GM21381 (cell line): ENCODE results near the gene FCHSD2.
"Not testable (repeated sequence)": the region's sequence is repeated elsewhere in the genome, so short reads cannot be mapped to it uniquely, and the experiment has no call there.

Experiments used
- ATAC-seq: cut with Tn5 transposase; IDR thresholded peaks from one replicate; pipeline ENCODE4 v1.9.1; 2021; ENCODE audit warnings: mild to moderate bottlenecking, moderate library complexity; ENCODE audit not compliant: unreplicated experiment

FCHSD2 gene

GRCh38 chr11:73126804-73127480 lies 15.2 kb downstream of the FCHSD2 start:
- no peak for ATAC-seq

DNA sequence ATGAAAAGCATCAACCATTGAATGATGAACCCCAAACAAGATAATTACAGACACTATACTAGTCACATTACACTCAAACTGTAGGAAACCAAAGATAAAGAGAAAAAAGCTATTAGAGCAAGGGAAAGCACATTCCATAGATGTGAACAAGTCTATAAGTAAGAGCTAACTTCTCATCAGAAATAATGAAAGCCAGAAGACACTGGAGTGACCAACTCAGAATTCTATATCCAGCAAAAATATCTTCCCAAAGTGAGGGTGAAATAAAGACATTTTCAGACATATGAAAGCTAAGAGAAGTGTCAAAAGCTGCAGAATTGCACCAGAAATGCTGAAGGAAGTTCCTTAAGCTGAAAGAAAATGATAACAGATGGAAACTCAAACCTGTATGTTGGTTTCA lies 17.3 kb downstream of the FCHSD2 start:
- no peak for ATAC-seq

DNA sequence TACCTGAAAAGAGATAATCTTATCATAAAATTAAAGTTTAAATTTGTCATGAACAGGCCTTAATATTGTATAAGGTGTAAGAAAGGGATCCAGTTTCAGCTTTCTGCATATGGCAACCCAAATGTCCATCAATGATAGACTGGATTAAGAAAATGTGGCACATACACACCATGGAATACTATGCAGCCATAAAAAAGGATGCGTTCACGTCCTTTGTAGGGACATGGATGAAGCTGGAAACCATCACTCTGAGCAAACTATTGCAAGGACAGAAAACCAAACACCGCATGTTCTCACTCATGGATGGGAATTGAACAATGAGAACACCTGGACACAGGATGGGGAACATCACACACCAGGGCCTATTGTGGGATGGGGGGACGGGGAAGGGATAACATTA lies 18.2 kb downstream of the FCHSD2 start:
- not testable (repeated sequence) for ATAC-seq

- no peak for ATAC-seq
Observed at GRCh38 chr11:73121692-73122091, 20.4 kb downstream of the FCHSD2 start.

DNA sequence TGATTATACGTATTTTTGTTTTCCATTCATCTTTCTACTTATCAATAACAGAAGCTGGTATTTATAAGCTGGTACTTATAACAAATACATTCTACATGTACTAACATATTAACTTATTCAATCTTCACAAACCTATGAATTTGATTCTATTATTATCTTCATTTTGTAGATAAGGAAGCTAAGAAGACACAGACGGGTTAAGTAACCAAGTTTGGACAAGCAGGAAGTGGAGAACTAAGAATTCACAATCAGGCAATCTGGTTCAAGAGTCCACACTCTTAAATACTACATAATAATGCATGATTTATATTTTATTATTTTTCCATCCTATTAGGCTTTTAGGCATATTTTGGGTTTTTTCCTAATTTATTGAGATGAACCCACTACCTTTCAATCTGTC lies 25.0 kb downstream of the FCHSD2 start:
- ATAC-seq: no peak

DNA sequence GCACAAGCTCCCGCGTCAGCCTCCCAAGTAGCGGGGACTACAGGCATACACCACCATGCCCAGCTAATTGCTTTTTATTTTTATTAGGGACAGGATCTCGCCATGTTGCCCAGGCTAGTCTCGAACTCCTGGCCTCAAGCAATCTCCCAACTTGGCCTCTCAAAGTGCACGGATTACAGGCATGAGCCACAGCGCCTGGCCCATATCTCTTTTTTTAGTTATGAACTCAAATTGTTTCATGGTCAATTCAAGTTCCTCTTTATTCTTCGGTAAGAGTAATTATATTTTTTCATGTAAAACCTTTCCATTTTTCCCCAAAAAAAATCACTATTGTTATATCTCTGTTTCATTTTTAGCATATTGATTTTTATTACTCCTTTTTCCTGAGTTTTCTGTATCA lies 25.5 kb downstream of the FCHSD2 start:
- no peak for ATAC-seq

DNA sequence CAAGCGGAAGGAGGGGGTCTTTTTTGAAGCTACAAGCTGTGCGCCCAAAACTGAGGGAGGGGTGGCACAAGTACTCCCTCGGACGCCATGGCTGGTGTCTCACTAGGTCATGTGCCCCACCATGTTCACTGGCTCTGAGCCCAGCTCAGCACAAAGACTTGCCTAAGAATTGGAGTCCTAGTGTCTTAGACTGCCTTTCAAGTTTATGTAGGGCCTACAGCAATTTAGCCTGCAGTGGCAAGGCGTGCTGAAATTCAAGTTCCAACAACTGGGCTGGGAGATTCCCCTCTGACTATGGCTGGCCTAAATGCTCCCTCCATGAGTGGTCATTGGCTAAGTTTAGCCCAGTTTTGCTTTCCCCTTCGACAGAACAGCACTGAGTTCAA lies 27.3 kb downstream of the FCHSD2 start:
- ATAC-seq: no peak

- ATAC-seq: no peak
Observed at GRCh38 chr11:73114110-73114834, 27.8 kb downstream of the FCHSD2 start.

DNA sequence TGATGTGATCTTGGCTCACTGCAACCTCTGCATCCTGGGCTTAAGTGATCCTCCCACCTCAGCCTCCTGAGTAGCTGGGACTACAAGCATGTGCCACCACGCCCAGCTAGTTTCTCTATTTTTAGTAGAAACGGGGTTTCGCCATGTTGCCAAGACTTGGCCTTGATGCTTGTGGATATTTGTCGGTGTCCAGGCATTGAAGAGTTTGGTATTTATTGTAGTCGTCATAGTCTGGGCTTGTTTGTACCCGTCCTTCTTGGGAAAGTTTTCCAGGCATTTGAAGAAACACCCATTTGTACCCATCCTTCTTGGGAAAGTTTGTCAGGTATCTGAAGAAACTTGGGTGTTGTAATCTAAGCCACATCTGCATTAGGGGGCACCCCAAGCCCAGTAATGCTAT lies 28.7 kb downstream of the FCHSD2 start:
- no peak for ATAC-seq

GRCh38 chr11:73107597-73107996 lies 34.5 kb downstream of the FCHSD2 start:
- no peak for ATAC-seq

DNA sequence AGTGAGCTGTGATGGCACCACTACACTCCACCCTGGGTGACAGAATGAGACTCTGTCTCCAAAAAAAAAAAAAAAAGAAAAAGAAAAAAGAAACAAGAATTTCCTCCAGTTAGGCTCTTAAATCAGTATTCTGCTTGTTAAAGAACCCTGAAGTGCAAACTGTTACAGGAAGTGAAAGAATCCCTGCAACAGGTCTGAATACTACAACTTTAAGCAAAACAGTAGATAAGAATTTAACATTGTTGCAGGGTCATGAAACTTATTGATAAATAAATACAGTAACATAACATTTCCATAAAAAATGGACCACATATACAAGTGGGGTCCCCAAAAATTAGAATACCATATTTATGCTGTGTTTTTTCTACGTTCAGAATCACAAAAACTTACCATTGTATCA lies 35.8 kb downstream of the FCHSD2 start:
- ATAC-seq: no peak

DNA sequence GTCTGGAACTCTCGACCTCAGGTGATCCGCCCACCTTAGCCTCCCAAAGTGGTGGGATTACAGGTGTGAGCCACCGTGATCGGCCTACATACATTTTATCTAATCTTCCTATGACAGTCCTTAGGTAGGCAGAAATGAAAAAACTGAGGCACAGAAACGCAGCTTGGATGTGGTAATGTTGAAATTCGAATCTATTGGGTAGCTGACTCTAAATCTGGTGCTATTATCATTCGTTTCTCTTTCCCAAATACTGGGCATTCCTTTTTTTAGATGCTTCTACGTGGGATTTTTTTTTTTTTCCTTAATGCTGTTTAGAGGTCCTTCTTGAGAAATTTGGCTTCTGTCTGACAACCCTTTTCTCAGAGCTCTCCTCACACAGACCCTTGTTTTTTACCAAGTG lies 41.5 kb downstream of the FCHSD2 start:
- no peak for ATAC-seq

GRCh38 chr11:73099512-73100266 lies 42.4 kb downstream of the FCHSD2 start:
- no peak for ATAC-seq

GRCh38 chr11:73095613-73096012 lies 46.5 kb downstream of the FCHSD2 start:
- ATAC-seq: no peak

GRCh38 chr11:73091521-73092305 lies 50.4 kb downstream of the FCHSD2 start:
- no peak for ATAC-seq

GRCh38 chr11:73087730-73088129 lies 54.4 kb downstream of the FCHSD2 start:
- ATAC-seq: no peak

GRCh38 chr11:73085189-73085875 lies 56.8 kb downstream of the FCHSD2 start:
- ATAC-seq: no peak

- no peak for ATAC-seq
Observed at GRCh38 chr11:73078631-73079030, 63.5 kb downstream of the FCHSD2 start.

DNA sequence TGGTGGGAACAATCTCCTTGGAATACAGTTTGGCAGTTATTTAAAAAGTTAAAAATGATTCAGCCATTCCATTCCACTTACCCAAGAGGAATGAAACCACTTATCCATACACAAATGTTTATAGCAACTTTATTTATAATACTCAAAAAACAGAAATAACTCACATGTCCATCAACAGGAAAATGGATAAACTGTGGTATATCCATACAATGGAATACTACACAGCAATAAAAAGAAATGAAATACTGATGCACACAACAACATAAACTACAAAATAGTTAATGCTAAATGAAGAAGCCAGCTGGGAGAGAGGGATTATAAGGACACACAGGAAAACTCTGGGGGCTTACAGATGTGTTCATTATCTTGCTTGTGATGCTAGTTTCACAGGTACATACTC lies 64.7 kb downstream of the FCHSD2 start:
- ATAC-seq: no peak

- ATAC-seq: no peak
Observed at GRCh38 chr11:73074319-73074718, 67.8 kb downstream of the FCHSD2 start.
